ENCODE measurements around the gene ARHGEF1.

Gene ARHGEF1

GRCh38 chr19:41918095-41918494 lies 35.1 kb downstream of the ARHGEF1 start:
- no peak for DNase-seq (ENCODE audit: low read depth in 2 of 3, low spot score in 2 of 3)

GRCh38 chr19:41918653-41919244 lies 35.8 kb downstream of the ARHGEF1 start:
- DNase-seq (ENCODE audit: low read depth in 2 of 3, low spot score in 2 of 3), result no peak

GRCh38 chr19:41919948-41920712 lies 37.1 kb downstream of the ARHGEF1 start:
- DNase-seq (ENCODE audit: low read depth in 2 of 3, low spot score in 2 of 3), result no peak

- no peak for DNase-seq (ENCODE audit: low read depth in 2 of 3, low spot score in 2 of 3)
These were observed 38.0 kb downstream of the ARHGEF1 start for GRCh38 chr19:41920882-41921576.

- DNase-seq (ENCODE audit: low read depth in 2 of 3, low spot score in 2 of 3), result no peak
These were observed 38.9 kb downstream of the ARHGEF1 start for GRCh38 chr19:41921577-41922576.

GRCh38 chr19:41922585-41922984 lies 39.6 kb downstream of the ARHGEF1 start:
- DNase-seq (ENCODE audit: low read depth in 2 of 3, low spot score in 2 of 3), result no peak

GRCh38 chr19:41923045-41923788 lies 40.2 kb downstream of the ARHGEF1 start:
- DNase-seq (ENCODE audit: low read depth in 2 of 3, low spot score in 2 of 3), result no peak

- no peak for DNase-seq (ENCODE audit: low read depth in 2 of 3, low spot score in 2 of 3)
These were observed 41.5 kb downstream of the ARHGEF1 start for GRCh38 chr19:41924151-41925145.

GRCh38 chr19:41925208-41926003 lies 42.4 kb downstream of the ARHGEF1 start:
- no peak for DNase-seq (ENCODE audit: low read depth in 2 of 3, low spot score in 2 of 3)

GRCh38 chr19:41926028-41926762 lies 43.2 kb downstream of the ARHGEF1 start:
- no peak for DNase-seq (ENCODE audit: low read depth in 2 of 3, low spot score in 2 of 3)

- no peak for DNase-seq (ENCODE audit: low read depth in 2 of 3, low spot score in 2 of 3)
These were observed 43.9 kb downstream of the ARHGEF1 start for GRCh38 chr19:41926763-41927496.

GRCh38 chr19:41927497-41928192 lies 44.7 kb downstream of the ARHGEF1 start:
- DNase-seq (ENCODE audit: low read depth in 2 of 3, low spot score in 2 of 3), result no peak

- DNase-seq (ENCODE audit: low read depth in 2 of 3, low spot score in 2 of 3), result no peak
These were observed 45.3 kb downstream of the ARHGEF1 start, which contains the start of gene ERFL for GRCh38 chr19:41928221-41928683. ERFL (minus strand) TSS chr19:41928449; CDS start chr19:41912919, 15,530 bp downstream.

- DNase-seq (ENCODE audit: low read depth in 2 of 3, low spot score in 2 of 3), result no peak
These were observed 46.0 kb downstream of the ARHGEF1 start for GRCh38 chr19:41928754-41929535.

GRCh38 chr19:41929536-41930071 lies 46.6 kb downstream of the ARHGEF1 start:
- DNase-seq (ENCODE audit: low read depth in 2 of 3, low spot score in 2 of 3), result no peak
